Keratinocyte (primary cell): ENCODE measurements around the gene LTN1. TPM values are rescaled to one million over a fixed set of nuclear protein-coding genes. Genes with fewer than 3 reads are reported as not detected.

ENCODE experiments used
- DNase-seq: peaks from one replicate; pipeline ENCODE4 v3.0.0-alpha.2; 2011; ENCODE audit warnings: low read depth, missing footprints, low spot score
- FAIRE-seq: peaks from 2 replicates; lab custom pipeline; 2011; peaks lifted over from hg19 to GRCh38; lab: Jason Lieb, UNC
- H2AFZ ChIP-seq: 2 replicates; pipeline ENCODE4 v1.6.0; 2012; ENCODE audit warnings: low read length, control low read depth, inconsistent platforms; ENCODE audit not compliant: control insufficient read depth
- H3K27ac ChIP-seq: 2 replicates; pipeline ENCODE4 v1.5.1; 2011; ENCODE audit warnings: low read length; ENCODE audit not compliant: control insufficient read depth, insufficient read depth
- H3K27me3 ChIP-seq: 3 replicates; pipeline ENCODE4 v1.6.0; 2011; ENCODE audit warnings: low read length; ENCODE audit not compliant: control insufficient read depth, insufficient read depth; ENCODE audit errors: extremely low read depth
- H3K36me3 ChIP-seq, 2 experiments: 2 replicates in 1 of 2; 3 replicates in 1 of 2; pipeline ENCODE4 v1.5.1; 2011; ENCODE audit warnings: low read length in 2 of 2, mild to moderate bottlenecking in 1 of 2; ENCODE audit not compliant: control insufficient read depth in 2 of 2, insufficient read depth in 2 of 2; ENCODE audit errors: extremely low read depth in 1 of 2
- H3K4me1 ChIP-seq: 3 replicates; pipeline ENCODE4 v1.5.1; 2011; ENCODE audit warnings: low read length; ENCODE audit not compliant: control insufficient read depth, insufficient read depth; ENCODE audit errors: extremely low read depth
- H3K4me2 ChIP-seq: 3 replicates; pipeline ENCODE4 v1.6.0; 2011; ENCODE audit warnings: low read depth, low read length; ENCODE audit not compliant: control insufficient read depth, insufficient read depth; ENCODE audit errors: extremely low read depth
- H3K4me3 ChIP-seq, 3 experiments: fragments of 200-600 bp in 1 of 3; sonication (generic) in 1 of 3; 2 replicates in 2 of 3; 3 replicates in 1 of 3; pipeline ENCODE4 v1.5.1; 2011 to 2016; ENCODE audit warnings: low read length in 3 of 3, mild to moderate bottlenecking in 3 of 3, control low read depth in 2 of 3, inconsistent platforms in 1 of 3, low read depth in 1 of 3, mixed read lengths in 1 of 3, mixed run types in 1 of 3, moderate library complexity in 1 of 3; ENCODE audit not compliant: control insufficient read depth in 2 of 3, insufficient read depth in 2 of 3; ENCODE audit errors: extremely low read depth in 1 of 3
- H3K79me2 ChIP-seq: 2 replicates; pipeline ENCODE4 v1.6.0; 2012; ENCODE audit warnings: low read length; ENCODE audit not compliant: control insufficient read depth, insufficient read depth
- H3K9ac ChIP-seq: 3 replicates; pipeline ENCODE4 v1.6.0; 2011; ENCODE audit warnings: low read length; ENCODE audit not compliant: control insufficient read depth, insufficient read depth; ENCODE audit errors: extremely low read depth
- H3K9me1 ChIP-seq: 3 replicates; pipeline ENCODE4 v1.6.0; 2011; ENCODE audit warnings: low read length; ENCODE audit not compliant: control insufficient read depth, insufficient read depth; ENCODE audit errors: extremely low read depth
- H3K9me3 ChIP-seq: 2 replicates; pipeline ENCODE4 v1.5.1; 2012; ENCODE audit warnings: low read depth, low read length; ENCODE audit not compliant: control insufficient read depth
- H4K20me1 ChIP-seq: 3 replicates; pipeline ENCODE4 v1.6.0; 2011; ENCODE audit warnings: low read length; ENCODE audit not compliant: control insufficient read depth, insufficient read depth; ENCODE audit errors: extremely low read depth
- CTCF ChIP-seq, 3 experiments: IDR thresholded peaks in 1 of 3; conservative IDR thresholded peaks in 1 of 3; optimal IDR thresholded peaks in 1 of 3; 2 replicates in 2 of 3; 3 replicates in 1 of 3; pipeline versions ENCODE3 to v1.5.1; 2011; ENCODE audit warnings: low read length in 3 of 3, mild to moderate bottlenecking in 3 of 3, moderate library complexity in 2 of 3, control low read depth in 1 of 3, inconsistent platforms in 1 of 3; ENCODE audit not compliant: insufficient read depth in 2 of 3; ENCODE audit errors: extremely low read depth in 1 of 3
- EZH2 ChIP-seq: IDR thresholded peaks from one replicate; pipeline ENCODE4 v1.6.1; 2012; ENCODE audit warnings: inconsistent platforms, mild to moderate bottlenecking, low read length, moderate library complexity
- dilution Hi-C: fragments of 300-500 bp; cut with MboI; formaldehyde crosslinking; loops from one replicate; pipeline ENCODE4 v1.7.0; 2020; ENCODE audit warnings: low sequenced_read_pairs; ENCODE audit not compliant: extremely low pct_ligation_motif_present
- polyA plus RNA-seq, 5 experiments: library from polyadenylated mRNA; depleted of rRNA in 3 of 5; stranded (reverse) in 3 of 5; stranded (forward) in 1 of 5; unstranded in 1 of 5; fragments of >200 nt; gene quantifications; 1 replicate in 1 of 5; 2 replicates in 3 of 5; 3 replicates in 1 of 5; pipeline versions ENCODE4 v1.2.1 to v1.2.3, GENCODE V29; 2011 to 2012; ENCODE audit warnings: missing spikeins in 2 of 5, low read depth in 1 of 5, low replicate concordance in 1 of 5

Gene LTN1
- polyA plus RNA-seq, 1 donor (not counting 4 experiments of a cell fraction or from before 2014, with no cell fraction given): 15.8 TPM

- FAIRE-seq: peak; percentile 43
- Histone ChIP-seq H3K4me3 (peak overlapping the region; percentile 69 to 92 (median 88)), H2AFZ (peak overlapping the region; percentile 98), H4K20me1 (no peaks in the 10 kb centered on the region), H3K79me2 (no peaks in the 10 kb centered on the region), H3K27me3 (no peaks in the 10 kb centered on the region), H3K9ac (peak overlapping the region; percentile 92), H3K36me3 (peaks cover 0 to 1% of the 10 kb centered on the region in 2 experiments), H3K27ac (peak overlapping the region; percentile 92), H3K4me2 (peak overlapping the region; percentile 76), H3K4me1 (peaks cover 7% of the 10 kb centered on the region), H3K9me3 (no peaks in the 10 kb centered on the region), H3K9me1 (no peaks in the 10 kb centered on the region)
- TF ChIP-seq CTCF (optimal IDR thresholded peaks at IDR 0.05 in 1 of 3, IDR thresholded peaks at IDR 0.05 in 1 of 3, conservative IDR thresholded peaks at IDR 0.05 in 1 of 3; ENCODE audit: extremely low read depth in 1 of 3, insufficient read depth in 2 of 3, low read length in 3 of 3): no peak
- no peak for TF ChIP-seq EZH2
- dilution Hi-C loops: no loop called here
- DNase-seq: peak; percentile 45
Observed at GRCh38 chr21:28884976-28885852, 107.5 kb downstream of the LTN1 start.

GRCh38 chr21:28884481-28884880, 108.2 kb downstream of the LTN1 start:
- H3K79me2 ChIP-seq: no peaks in the 10 kb centered on the region
- peak overlapping the region; percentile 92 for H3K27ac ChIP-seq
- dilution Hi-C loops: no loop called here
- FAIRE-seq (no peak), DNase-seq (no peak)
- H3K9me1 ChIP-seq: no peaks in the 10 kb centered on the region
- H3K4me2 ChIP-seq: peak overlapping the region; percentile 76
- H3K4me1 ChIP-seq: peaks cover 7% of the 10 kb centered on the region
- peak overlapping the region; percentile 92 for H3K9ac ChIP-seq
- H4K20me1 ChIP-seq: no peaks in the 10 kb centered on the region
- TF ChIP-seq EZH2 (no peak), CTCF (optimal IDR thresholded peaks at IDR 0.05 in 1 of 3, IDR thresholded peaks at IDR 0.05 in 1 of 3, conservative IDR thresholded peaks at IDR 0.05 in 1 of 3; ENCODE audit: extremely low read depth in 1 of 3, insufficient read depth in 2 of 3, low read length in 3 of 3) (no peak)
- peaks cover 0 to 1% of the 10 kb centered on the region in 2 experiments for H3K36me3 ChIP-seq
- H3K27me3 ChIP-seq: no peaks in the 10 kb centered on the region
- H3K9me3 ChIP-seq: no peaks in the 10 kb centered on the region
- peak overlapping the region; percentile 69 to 92 (median 88) for H3K4me3 ChIP-seq
- H2AFZ ChIP-seq: peak overlapping the region; percentile 98
